DMS 273 (cell line): ENCODE measurements around the gene SLC25A26.

Experiments
- DNase-seq: peaks from one replicate; lab custom pipeline; 2025; ENCODE audit not compliant: unreplicated experiment; lab: John Stamatoyannopoulos, UW

The SLC25A26 gene

GRCh38 chr3:66367979-66368378 is 147.2 kb downstream of the SLC25A26 start:
- DNase-seq, result no peak

DNA sequence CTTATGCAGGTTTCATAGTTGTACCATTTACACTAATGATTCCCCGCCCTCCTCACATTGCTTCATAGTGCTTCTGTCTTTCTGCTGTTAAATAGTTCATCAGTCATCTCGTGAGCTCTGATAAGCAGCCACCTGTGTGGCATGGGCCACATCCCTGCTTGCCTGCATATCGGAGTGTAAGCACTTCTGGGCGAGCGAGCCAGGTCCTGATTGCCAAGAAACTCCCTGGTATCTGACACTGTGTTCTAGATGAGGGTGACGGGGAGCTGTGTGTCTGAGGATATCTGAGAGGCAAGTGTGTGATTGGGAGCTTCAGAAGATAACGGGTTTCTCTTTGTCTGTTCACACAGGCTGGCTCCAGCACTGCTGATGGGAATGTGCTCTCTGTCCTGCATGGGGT is 149.4 kb downstream of the SLC25A26 start:
- DNase-seq, result no peak

DNA sequence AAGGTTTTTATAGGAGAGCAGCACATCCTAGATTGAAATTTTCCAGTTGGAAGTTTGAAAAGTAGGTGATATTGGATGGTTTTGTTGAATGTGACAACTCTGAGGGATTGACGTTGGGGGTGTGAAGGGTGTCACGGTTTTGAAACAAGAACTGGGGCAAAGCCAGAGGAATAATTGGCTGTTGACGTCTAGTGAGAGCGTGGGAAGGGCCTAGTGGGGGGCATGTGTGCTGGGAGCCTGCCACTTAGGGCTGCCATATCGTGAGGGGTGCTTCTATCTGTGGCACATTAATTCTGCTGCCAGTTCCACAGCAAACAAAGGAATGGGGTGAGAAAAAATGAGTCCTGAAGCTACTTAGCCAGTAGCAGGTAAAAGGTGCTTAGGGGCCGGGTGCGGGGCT is 150.6 kb downstream of the SLC25A26 start:
- DNase-seq, result no peak

DNA sequence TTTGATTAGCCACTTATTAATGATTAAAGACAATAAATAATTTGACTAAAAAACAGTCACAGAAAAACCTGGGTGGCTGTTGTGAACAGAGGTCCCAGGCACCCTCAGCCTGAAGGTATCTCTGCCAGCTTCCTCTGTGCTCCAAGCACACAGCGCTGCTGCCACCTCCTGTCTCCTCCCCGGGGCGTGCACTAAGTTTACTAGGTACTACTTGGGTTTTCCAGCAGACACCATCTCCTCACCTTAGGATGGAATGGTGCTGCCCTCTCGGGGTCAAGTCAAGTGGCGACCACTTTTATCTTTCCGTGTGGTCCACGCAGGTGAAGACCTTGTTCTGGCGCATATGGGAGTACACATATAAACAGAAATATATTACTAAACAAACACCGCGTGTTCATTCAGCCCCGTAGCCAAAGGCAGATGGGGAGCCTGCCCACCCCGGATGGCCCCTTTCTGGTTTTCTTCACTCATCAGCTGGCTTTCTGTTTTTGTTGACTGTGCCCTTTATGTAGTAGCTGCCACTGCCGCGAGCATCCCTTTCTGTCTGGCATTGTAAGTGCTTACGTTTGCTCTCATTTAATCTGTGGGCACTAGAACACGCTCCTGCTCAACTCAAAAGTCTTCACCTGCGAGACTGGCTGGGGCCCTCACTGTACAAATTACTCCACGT is 152.0 kb downstream of the SLC25A26 start:
- peak; percentile 30 for DNase-seq

GRCh38 chr3:66376568-66376967 is 155.8 kb downstream of the SLC25A26 start:
- no peak for DNase-seq

DNA sequence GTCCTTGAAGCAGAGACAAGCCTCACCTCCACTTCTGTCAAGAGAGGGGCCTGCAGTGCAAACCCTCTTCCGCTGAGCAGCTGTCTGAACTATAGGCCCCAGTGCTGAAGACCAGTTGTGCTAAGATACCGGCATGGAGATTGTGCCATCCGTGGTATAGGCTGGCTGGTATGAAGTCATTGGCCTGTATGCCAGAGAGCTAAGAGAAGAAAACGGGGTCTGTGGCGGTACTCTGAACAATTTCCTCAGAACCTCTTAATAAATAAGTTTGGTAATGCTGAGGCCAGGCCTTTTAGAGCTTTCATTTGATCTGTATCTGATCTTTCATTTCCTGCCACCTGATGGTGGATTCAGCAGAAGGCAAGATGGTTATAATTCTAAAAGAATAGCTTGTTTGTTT is 157.0 kb downstream of the SLC25A26 start:
- no peak for DNase-seq

DNA sequence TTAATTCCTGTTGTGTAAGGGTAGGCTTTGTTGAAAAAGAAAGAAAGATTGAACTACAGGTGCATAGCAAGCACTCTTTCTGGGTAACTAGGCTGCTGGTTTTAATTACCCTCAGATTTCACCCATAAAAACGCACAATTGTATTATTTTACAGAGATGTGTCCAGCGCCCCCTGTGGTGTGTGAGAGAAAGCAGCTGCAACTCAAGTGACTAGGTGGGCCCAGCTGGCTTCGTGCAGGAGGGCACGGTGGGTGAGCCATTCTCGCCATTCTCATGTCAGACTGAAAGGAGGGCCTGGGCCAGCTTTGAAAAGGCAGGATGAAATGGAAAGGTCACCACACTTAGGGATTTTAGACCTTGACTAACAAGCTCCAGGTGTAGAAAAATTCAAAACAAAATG is 157.5 kb downstream of the SLC25A26 start:
- DNase-seq, result peak; percentile 51

GRCh38 chr3:66379565-66379964 is 158.8 kb downstream of the SLC25A26 start:
- DNase-seq, result no peak

GRCh38 chr3:66380200-66380932 is 159.6 kb downstream of the SLC25A26 start:
- no peak for DNase-seq

DNA sequence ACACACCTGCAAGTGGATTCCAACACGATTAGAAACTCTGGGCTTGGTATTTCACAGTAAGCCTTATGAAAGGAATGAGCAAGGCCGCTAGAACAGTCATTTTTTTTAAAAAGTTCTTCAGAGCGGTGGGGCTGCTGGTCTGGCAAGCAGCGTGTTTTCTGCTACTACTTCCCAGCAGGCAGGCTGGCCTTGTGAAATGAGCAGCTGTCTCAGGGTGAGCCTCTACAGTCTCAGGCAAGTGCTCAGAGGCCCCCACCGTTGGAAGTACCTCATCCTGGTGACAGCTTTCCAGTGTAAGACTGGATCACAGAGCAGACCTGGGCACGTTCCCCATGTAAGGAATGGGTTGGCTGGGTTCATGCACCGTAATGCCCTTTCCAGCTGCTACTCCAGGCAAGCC is 160.8 kb downstream of the SLC25A26 start:
- DNase-seq, result no peak

- no peak for DNase-seq
Measured at GRCh38 chr3:66382142-66382541, 161.3 kb downstream of the SLC25A26 start.

GRCh38 chr3:66383023-66383422 is 162.2 kb downstream of the SLC25A26 start:
- no peak for DNase-seq

- no peak for DNase-seq
Measured at GRCh38 chr3:66383998-66384745, 163.4 kb downstream of the SLC25A26 start.

GRCh38 chr3:66385066-66385465 is 164.3 kb downstream of the SLC25A26 start:
- no peak for DNase-seq

DNA sequence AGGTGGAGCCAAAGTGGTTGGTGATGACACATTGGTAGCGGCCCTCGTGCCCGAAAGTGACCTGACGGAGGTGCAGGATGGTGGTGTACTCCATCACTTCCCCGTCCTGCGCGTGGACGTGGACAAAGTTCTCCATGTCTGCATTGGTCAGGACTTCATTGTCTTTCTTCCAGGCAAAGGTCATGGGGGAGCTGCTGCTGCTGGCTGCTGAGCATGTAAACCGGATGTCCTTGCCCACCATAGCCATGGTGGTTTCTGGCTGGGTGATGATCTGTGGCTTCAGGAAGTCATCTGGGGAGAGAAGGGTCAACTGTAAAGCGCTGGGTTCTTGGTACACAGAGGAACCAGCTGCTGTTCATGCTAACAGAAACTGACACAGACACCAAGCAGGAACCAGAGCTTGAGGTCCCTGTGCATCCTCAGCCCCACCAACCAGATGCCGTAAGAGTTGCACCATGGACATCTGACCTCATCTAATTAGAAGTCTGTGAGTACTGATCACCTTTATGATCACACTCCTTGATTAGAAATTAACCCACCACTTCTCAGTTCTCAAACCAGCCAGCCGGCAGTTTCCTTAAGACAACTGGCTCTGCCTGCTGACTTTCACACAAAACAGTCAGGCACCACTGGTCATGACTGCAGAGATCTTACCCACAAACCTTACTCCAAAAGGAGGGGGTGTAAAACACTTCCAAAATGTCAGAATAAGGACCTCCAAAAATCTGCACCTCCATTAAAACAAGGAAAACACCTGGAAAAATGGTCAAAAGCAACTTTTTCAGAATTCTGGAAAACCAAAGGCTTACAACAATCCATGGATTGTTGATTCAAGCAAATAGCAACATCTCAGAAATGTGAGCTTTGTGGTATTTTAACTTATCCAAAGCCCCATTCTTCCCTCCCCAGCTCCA is 165.5 kb downstream of the SLC25A26 start:
- DNase-seq, result no peak

DNA sequence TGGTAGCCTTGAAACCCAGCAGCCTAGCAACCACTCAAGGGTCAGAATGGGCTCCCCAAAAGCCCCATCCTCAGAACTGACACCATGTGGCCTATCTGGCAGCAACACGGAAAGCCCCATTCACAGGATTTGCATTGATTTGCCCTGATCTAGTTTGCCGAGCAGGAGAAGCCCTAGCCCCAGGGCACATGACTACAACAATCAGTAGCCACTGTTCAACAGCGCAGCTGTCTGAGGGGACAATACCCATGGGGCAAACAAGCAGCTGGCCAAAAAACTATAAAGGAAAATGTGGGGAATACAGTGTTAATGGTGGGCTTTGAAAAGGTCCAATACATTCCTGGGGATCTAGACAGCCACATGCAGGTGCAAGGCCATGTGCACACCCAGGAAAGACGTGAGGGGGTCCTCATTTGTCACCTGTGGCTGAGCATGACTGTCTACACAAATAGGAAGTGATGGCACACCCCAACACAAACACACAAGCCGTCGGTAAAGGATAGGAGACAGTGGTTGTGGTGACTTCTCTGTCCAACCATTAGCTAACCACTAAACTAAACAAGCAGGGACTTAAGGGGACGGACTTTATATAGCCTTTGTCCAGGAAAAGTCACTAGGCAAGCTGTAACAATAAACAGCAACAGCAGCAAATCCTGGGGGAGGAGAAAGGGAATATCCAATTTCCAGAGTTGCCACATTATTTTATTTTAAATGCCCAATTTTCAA is 166.3 kb downstream of the SLC25A26 start:
- no peak for DNase-seq

GRCh38 chr3:66390013-66390412 is 169.2 kb downstream of the SLC25A26 start:
- no peak for DNase-seq

DNA sequence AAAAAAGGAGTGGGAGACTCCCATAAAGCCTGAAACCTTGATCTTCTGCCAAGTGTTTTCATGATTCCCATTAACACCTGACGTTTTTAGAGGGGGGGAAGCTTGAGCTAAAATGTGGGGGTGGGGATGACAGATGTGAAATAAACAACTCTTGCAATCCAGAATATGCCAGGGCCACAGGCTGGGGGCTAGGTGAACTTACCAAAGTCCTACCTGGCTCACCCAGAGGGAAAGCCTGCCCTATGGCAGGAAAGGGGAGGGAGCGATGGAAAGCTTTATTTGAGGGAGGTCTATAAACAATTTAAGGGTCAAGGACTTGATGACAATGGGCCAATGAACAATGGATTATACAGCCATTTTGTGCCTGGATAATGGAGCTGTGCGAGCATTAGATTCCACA is 171.7 kb downstream of the SLC25A26 start:
- DNase-seq, result peak; percentile 13

DNA sequence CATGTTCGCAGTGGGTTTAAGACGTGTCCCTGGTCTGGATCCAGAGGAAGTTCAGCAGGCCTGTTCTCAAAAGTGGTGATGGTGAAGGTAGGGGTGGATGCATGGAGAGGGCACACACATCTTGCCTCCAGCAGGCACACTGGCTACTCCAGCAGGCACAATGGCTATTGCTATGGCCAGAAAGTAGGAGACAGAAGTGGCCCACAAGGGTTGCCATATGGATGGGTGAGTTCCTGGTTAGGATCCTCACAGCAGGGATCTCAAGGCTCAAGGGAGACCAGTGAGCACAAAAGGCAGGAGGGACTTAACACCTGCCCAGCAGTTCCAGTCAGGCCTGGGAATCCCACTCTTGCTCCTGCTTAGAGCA is 172.1 kb downstream of the SLC25A26 start:
- DNase-seq, result no peak

GRCh38 chr3:66393333-66394005 is 172.7 kb downstream of the SLC25A26 start:
- DNase-seq, result no peak
